Stimulated activated CD4-positive, alpha-beta T cell treated with anti-CD3 and anti-CD28 coated beads, Interleukin-15, amount 100 ng/mL, for 24 hours (primary cell): ENCODE measurements around the gene TMEM220.

ENCODE experiments used
- DNase-seq: peaks from one replicate; pipeline ENCODE4 v3.0.0-alpha.2; 2020

TMEM220 gene

GRCh38 chr17:10729334-10730193 is at the start of gene TMEM220:
TMEM220 (minus strand) TSS chr17:10730023; CDS start chr17:10729851, 172 bp downstream.
- DNase-seq: peak; percentile 58

- no peak for DNase-seq
These were observed 49.8 kb upstream of the TMEM220 start for GRCh38 chr17:10779609-10780008.

- DNase-seq: no peak
These were observed 48.1 kb upstream of the TMEM220 start for GRCh38 chr17:10777890-10778289.

DNA sequence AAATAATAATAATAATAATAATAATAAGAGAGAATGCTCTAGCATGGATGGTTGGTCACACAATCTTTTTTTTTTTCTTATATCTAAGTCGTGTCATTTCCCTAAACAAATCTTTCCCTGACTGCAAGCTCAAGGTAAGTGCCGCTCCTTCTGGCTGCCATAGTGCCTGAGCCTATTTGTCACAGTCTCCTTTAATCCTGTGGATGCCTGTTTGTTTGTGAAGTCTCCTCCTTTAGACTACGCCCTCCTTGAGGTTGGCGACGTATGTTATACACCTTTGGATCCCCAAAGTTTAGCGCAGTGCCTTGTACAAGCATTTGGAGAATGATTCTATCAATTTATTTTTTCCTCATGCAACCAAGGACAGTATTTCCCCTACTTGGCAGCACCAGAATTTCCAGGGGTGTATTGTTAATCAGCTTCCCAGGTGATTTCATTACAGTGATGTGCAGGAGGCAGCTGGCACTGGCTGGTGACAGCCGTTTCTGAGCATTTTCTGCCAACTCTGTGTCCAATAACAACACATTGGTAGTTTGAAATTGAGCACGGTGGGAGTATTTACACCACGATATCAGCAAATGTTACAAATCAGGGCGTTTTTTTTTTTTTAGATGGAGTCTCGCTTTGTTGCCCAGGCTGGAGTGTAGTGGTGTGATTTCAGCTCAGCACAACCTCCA is 47.4 kb upstream of the TMEM220 start:
- no peak for DNase-seq

GRCh38 chr17:10776381-10776780 is 46.6 kb upstream of the TMEM220 start:
- no peak for DNase-seq

GRCh38 chr17:10775740-10776356 is 46.0 kb upstream of the TMEM220 start:
- DNase-seq: no peak

DNA sequence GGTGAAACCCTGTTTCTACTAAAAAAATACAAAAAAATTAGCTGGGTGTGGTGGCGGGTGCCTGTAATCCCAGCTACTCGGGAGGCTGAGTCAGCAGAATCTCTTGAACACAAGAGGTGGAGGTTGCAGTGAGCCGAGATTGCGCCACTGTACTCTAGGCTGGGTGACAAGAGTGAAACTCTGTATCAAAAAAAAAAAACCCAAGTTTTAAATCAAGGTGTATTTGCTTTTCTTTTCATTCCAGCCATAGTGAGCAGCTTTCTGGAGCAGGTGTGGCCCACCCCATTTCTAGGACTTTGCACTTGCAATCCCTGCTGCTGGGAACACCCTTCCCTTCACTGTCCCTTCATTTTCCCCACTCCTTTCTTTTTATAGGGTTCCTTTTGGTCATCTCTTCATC is 45.2 kb upstream of the TMEM220 start:
- no peak for DNase-seq

DNA sequence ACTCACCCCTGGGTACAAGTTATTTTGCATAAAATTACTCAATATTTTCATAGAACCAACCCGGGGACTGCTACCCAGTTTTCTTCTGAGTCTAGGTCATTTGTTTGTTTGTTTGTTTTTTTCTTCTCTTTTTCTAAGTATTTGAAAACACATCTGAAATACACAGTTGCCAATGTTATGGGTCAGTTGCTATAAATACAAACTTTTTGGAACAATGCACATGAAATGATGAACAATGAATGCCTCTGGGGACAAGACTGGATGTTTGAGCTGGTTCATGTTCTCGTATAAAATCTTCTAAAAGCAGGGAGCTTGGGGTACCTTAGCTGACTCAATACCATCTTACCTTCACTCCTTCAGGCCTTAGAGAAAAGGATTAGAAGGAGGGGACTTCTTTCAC is 43.6 kb upstream of the TMEM220 start:
- no peak for DNase-seq

- peak; percentile 70 for DNase-seq
These were observed 42.9 kb upstream of the TMEM220 start for GRCh38 chr17:10772425-10773380.

DNA sequence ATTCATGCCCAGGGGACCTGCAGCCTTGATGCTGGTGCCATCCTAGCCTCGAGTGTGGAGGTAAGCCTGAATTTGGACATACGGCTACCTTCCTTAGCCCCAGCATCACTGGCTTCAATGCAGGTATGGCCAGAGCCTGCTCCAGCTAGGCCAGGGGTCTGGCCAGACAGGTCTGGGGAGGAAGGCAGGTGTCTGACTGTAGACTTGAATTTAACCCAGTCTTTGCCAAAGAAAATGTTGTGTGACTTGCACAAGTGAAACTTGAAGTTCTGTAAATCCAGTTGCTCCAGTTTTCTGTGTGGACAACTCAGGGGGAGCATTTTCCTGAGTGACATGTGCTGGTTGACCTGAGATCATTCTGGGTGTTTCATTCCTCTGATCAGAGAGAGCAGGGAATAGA is 41.3 kb upstream of the TMEM220 start:
- no peak for DNase-seq

DNA sequence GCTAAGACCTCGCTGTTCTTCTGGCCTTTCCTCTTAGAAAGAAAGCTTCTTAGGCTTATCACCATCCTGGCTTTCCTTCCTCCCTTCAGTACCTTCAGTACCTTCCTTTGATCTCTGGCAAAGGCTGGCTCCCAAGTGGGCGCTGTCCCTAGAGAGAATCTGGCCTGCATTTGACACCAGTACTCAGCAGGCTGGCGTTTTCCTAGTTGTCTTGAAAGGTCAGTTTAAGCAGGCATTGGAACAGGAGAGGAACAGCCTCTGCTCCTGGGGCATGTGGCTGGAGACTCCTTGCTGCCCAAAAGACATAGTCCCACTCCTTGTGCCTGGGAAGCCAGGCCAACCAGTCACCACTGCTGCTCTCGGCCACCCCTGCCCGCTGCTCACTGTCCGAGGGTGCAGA is 40.0 kb upstream of the TMEM220 start:
- no peak for DNase-seq

DNA sequence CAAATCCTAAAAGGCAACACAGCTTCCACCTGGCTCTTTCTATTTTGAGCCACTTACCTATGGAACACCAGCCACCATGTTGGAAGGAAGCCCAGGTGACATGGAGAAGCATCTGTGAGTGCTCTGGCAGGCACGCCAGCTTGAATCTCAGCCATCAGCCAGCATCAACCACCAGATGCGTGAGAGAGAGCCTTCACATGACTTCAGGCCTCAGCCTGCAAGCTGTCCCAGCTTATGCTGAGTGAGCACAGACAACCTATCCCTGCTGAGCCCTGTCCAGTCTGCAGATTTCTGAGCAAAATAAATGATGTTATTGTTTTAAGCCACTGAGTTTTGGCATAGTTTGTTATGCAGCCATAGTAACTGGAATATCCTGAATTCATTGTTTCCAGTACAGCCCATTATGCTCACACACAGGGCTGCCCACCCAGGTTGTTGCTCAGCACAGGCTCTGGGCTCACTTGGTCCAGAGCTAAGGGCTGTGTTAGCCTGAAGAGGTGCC is 39.0 kb upstream of the TMEM220 start:
- DNase-seq: no peak

DNA sequence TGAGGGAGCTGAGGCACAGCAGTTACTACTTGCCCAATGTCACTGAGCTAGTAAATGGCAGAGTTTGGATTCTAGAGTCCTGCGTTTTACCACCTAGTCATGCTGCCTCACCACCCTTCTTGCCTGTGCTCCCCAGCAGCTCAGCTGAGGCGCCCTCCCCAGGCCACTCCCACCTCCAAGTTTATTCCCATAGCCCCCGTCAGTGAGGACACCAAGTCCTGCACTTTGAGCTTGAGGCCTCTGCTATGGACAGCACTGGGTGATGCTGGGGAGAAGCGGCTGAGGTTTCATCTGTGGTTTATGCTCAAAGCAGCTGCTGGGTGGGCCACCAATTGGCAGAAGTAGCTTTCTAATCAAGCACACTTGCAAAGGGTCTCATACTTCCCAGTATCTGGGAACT is 37.4 kb upstream of the TMEM220 start:
- DNase-seq: no peak

DNA sequence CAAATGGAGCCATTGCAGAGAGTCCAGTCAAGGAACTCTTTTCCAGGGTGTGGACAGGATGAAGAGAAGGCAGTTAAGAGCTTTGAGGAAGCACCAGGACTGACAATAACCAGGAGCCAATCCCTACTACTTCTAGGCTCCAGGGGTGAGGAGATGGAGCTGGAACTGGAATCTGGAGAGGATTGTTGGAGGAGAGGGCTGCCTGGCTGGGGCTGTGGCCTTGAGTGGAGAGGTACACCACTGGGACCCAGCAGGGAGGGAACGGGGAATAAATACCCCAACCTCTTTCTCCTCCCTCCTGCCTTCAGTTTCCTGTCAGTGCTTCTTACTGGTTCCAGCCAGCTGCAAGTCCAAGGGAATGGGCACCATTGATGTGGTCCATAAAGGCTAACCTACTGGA is 32.2 kb upstream of the TMEM220 start:
- no peak for DNase-seq

GRCh38 chr17:10761281-10761680 is 31.5 kb upstream of the TMEM220 start:
- DNase-seq: no peak

GRCh38 chr17:10758062-10758461 is 28.2 kb upstream of the TMEM220 start:
- no peak for DNase-seq

GRCh38 chr17:10757647-10758046 is 27.8 kb upstream of the TMEM220 start:
- no peak for DNase-seq

DNA sequence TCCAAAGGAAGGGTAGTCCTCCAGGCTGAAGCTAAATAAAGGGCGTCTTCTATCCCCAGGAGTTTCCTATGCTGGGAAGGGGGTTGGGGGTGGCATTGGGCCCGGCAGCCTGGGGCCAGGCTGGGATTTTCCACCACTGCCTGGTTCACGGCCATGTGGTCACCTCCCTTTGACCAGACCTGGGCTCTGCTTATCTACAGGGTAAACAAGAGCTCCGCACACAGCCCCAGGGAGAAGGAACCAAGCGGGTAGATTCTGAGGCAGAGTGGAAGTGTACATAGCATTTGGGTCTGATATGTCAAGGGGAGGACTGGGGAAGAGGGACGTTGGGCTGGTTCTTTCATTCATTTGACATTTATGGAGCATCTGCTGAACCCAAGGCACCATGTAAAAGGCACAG is 27.2 kb upstream of the TMEM220 start:
- DNase-seq: no peak

GRCh38 chr17:10756619-10757018 is 26.8 kb upstream of the TMEM220 start:
- DNase-seq: no peak

DNA sequence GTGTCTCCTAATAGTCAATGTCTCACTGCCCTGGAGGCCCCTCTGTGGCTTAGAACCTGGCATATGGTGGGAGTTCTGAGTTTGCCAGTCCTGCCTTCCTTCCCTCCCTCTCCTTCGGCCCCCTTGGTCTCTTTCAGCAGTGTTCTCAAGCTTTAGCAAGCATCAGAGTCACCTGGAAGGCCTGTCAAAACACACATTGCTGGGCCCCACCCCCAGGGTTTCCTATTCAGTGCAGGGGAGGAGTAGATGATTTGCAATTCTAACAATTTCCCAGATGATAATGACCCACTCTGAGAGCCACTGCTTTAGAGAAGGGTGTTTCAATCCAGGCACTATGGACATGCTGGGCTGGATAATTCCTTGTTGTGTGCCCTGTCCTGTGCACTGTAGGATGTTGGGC is 26.4 kb upstream of the TMEM220 start:
- no peak for DNase-seq

GRCh38 chr17:10755592-10756127 is 25.8 kb upstream of the TMEM220 start:
- no peak for DNase-seq
